Heart left ventricle (tissue), 13 donors: Measurements from ENCODE around the gene ABCA7.

Experiments
- CTCF ChIP-seq, 12 donors: fragments of 200-600 bp; sonication (generic) in 4 of 12; IDR thresholded peaks; one replicate each; pipeline versions ENCODE4 v1.5.0 to v1.8.0; 2018 to 2022; ENCODE audit warnings: antibody characterized with exemption in 12 of 12, mild to moderate bottlenecking in 5 of 12
- POLR2A ChIP-seq, 2 donors: fragments of 450-650 bp; IDR thresholded peaks; one replicate each; pipeline ENCODE4 v1.6.1; 2017; ENCODE audit warnings: antibody characterized with exemption in 2 of 2, mild to moderate bottlenecking in 2 of 2, moderate library complexity in 2 of 2
- donor health status: ischemic (EF 13 %, LVEDD 7.1; RV severe dilation, severe dysfunction).
- donor health status: DM: no; HTN: yes; CAD: no.
- donor health status: DM: no; HTN: no; CAD: no.
- donor health status: ischemic (EF 25% LVEDD 6.9; RV normal size, moderate dysfunction).
- donor health status: ischemic (EF 25% LVEDD 5.7; RV mildly dilated, moderate dysfunction).
- donor health status: ischemic (EF 35%, LVEDD 5.7; RV mildly dilated, moderate dysfunction).
- donor health status: nonischemic (EF 11% LVEDD 7.7; RV severe dilation, severe dysfunction).
- donor health status: DM: yes; HTN: yes; CAD: no.
- donor health status: PGD.
- donor health status: ischemic (EF 29% LVEDD 5.4; RV normal size, mild dysfunction).
- donor health status: nonischemic (EF 23%, LVEDD 6.1; RV moderate dilation, normal function).

GRCh38 chr19:1065606-1066109 lies 25.8 kb downstream of the ABCA7 start:
- TF ChIP-seq CTCF (IDR thresholded peaks at IDR 0.05) (no peak), POLR2A (IDR thresholded peaks at IDR 0.05) (no peak)
